Measurements from ENCODE around the gene KDM1A.

The KDM1A gene

GRCh38 chr1:23019094-23019862 is at the start of gene KDM1A (continued):
- TF ChIP-seq ZBTB44 (tag by site-specific recombination; IDR thresholded peaks at IDR 0.05) (peak; percentile 68), ZNF2 (tag by site-specific recombination; IDR thresholded peaks at IDR 0.05) (peak; percentile 85), TSHZ1 (tag by site-specific recombination; IDR thresholded peaks at IDR 0.05; ENCODE audit: borderline replicate concordance) (peak; percentile 60; the same call in 1 of the 2 replicates), ZNF677 (tag by site-specific recombination; IDR thresholded peaks at IDR 0.05) (0 out of 2 replicates have a peak, but pooled peaks have one; percentile 40), ZNF37A (tag by site-specific recombination; IDR thresholded peaks at IDR 0.05) (no peak), PATZ1 (tag by site-specific recombination; IDR thresholded peaks at IDR 0.05) (peak; percentile 86), ZNF404 (tag by site-specific recombination; IDR thresholded peaks at IDR 0.05) (no peak), ZNF324 (tag by site-specific recombination; IDR thresholded peaks at IDR 0.05) (peak; percentile 96), ZNF280C (tag by site-specific recombination; IDR thresholded peaks at IDR 0.05) (no peak), ZNF549 (tag by site-specific recombination; IDR thresholded peaks at IDR 0.05) (0 out of 2 replicates have a peak, but pooled peaks have one; percentile 30), ZBTB20 (tag by site-specific recombination; IDR thresholded peaks at IDR 0.05) (0 out of 2 replicates have a peak, but pooled peaks have one; percentile 20), ZNF423 (tag by site-specific recombination; IDR thresholded peaks at IDR 0.05) (peak; percentile 80), ZNF169 (tag by site-specific recombination; IDR thresholded peaks at IDR 0.05) (no peak), ZNF639 (tag by site-specific recombination; IDR thresholded peaks at IDR 0.05) (peak; percentile 91), ZNF394 (tag by site-specific recombination; IDR thresholded peaks at IDR 0.05; ENCODE audit: borderline replicate concordance) (peak; percentile 79; the same call in 1 of the 2 replicates), ZXDB (tag by site-specific recombination; IDR thresholded peaks at IDR 0.05) (peak; percentile 97), BCL11B (tag by site-specific recombination; IDR thresholded peaks at IDR 0.05; ENCODE audit: low read depth) (peak; percentile 63; the same call in 1 of the 2 replicates), ZNF629 (tag by site-specific recombination; IDR thresholded peaks at IDR 0.05) (peak; percentile 90), ZNF114 (tag by site-specific recombination; IDR thresholded peaks at IDR 0.05) (no peak), KLF1 (tag by site-specific recombination; IDR thresholded peaks at IDR 0.05) (peak; percentile 57; the same call in 1 of the 2 replicates)

Data from HEK293 (cell line).